OCI-LY7 (cell line): ENCODE data around the gene HUS1. TPM values are rescaled to one million over a fixed set of nuclear protein-coding genes. Genes with fewer than 3 reads are reported as not detected.
"Not testable (repeated sequence)": the region's sequence is repeated elsewhere in the genome, so short reads cannot be mapped to it uniquely, and the experiment has no call there.

ENCODE experiments used
- BruUV-seq: library from RNA; stranded (reverse); fragments of 400-500 nt; replicated peaks from 2 replicates; lab custom pipeline; 2021; lab: Mats Ljungman, UMichigan
- CTCF ChIA-PET: fragments of 300-600 bp; sonication (Branson Sonifier 250); formaldehyde crosslinking; loops from one replicate; lab custom pipeline; 2022; ENCODE audit warnings: antibody characterized with exemption; ENCODE audit not compliant: unreplicated experiment; lab: Charles Lee
- POLR2A ChIA-PET: fragments of 300-600 bp; sonication (Branson Sonifier 250); formaldehyde crosslinking; loops from one replicate; lab custom pipeline; 2022; ENCODE audit warnings: antibody characterized with exemption; lab: Charles Lee
- DNase-seq: peaks from one replicate; pipeline ENCODE4 v3.0.0-alpha.2; 2015; ENCODE audit warnings: low spot score
- H2AFZ ChIP-seq: fragments of 200-600 bp; sonication (generic), shearing (Covaris generic); 2 replicates; pipeline ENCODE4 v1.6.1; 2014; ENCODE audit warnings: mild to moderate bottlenecking, antibody characterized with exemption, low read length, moderate library complexity
- H3K27ac ChIP-seq: fragments of 200-600 bp; sonication (generic); 2 replicates; pipeline ENCODE4 v1.5.1; 2014; ENCODE audit warnings: mixed run types, low read depth, mild to moderate bottlenecking, moderate library complexity, low read length, inconsistent platforms; ENCODE audit not compliant: poor library complexity, severe bottlenecking
- H3K36me3 ChIP-seq: fragments of 200-600 bp; sonication (generic); 2 replicates; pipeline ENCODE4 v1.6.1; 2014; ENCODE audit warnings: mild to moderate bottlenecking, antibody characterized with exemption, low read length, moderate library complexity, mixed read lengths; ENCODE audit not compliant: insufficient read depth
- H3K4me1 ChIP-seq: fragments of 200-600 bp; sonication (generic); 2 replicates; pipeline ENCODE4 v1.5.1; 2014; ENCODE audit warnings: mild to moderate bottlenecking, low read length; ENCODE audit not compliant: insufficient read depth, poor library complexity, severe bottlenecking
- H3K4me2 ChIP-seq: fragments of 200-600 bp; sonication (generic); 2 replicates; pipeline ENCODE4 v1.6.1; 2014; ENCODE audit warnings: mild to moderate bottlenecking, low read length
- H3K4me3 ChIP-seq: fragments of 200-600 bp; sonication (generic); 2 replicates; pipeline ENCODE4 v1.5.1; 2014; ENCODE audit warnings: mild to moderate bottlenecking, low read depth, low read length; ENCODE audit not compliant: poor library complexity, severe bottlenecking
- H3K79me2 ChIP-seq: fragments of 200-600 bp; sonication (generic); 2 replicates; pipeline ENCODE4 v1.6.1; 2016; ENCODE audit warnings: low read depth, mild to moderate bottlenecking, low read length, moderate library complexity, mixed read lengths; ENCODE audit not compliant: insufficient read depth
- H3K9me2 ChIP-seq: fragments of 200-600 bp; sonication (generic); 2 replicates; pipeline ENCODE4 v1.6.1; 2016; ENCODE audit warnings: mild to moderate bottlenecking, low read length, mixed read lengths; ENCODE audit not compliant: insufficient read depth
- H3K9me3 ChIP-seq: fragments of 200-600 bp; sonication (generic); 2 replicates; pipeline ENCODE4 v1.6.1; 2014; ENCODE audit warnings: mild to moderate bottlenecking, mixed run types, low read length, mixed read lengths
- H4K20me1 ChIP-seq: fragments of 200-600 bp; sonication (generic); 2 replicates; pipeline ENCODE4 v1.6.1; 2014; ENCODE audit warnings: mild to moderate bottlenecking, antibody characterized with exemption, low read length, moderate library complexity, mixed read lengths; ENCODE audit not compliant: insufficient read depth
- EZH2phosphoT487 ChIP-seq: fragments of 200-600 bp; sonication (generic); IDR thresholded peaks from 2 replicates; pipeline ENCODE4 v1.6.1; 2018; ENCODE audit warnings: low read depth, borderline replicate concordance, mild to moderate bottlenecking, mixed run types, antibody characterized with exemption, low read length, moderate library complexity, mixed read lengths
- intact Hi-C: fragments of 100-400 bp; cut with micrococcal nuclease; formaldehyde crosslinking; loops from one replicate; pipeline ENCODE4 v1.10.0; 2022; ENCODE audit not compliant: unreplicated experiment
- total RNA-seq, 2 experiments: library from RNA; depleted of rRNA in 1 of 2; stranded (reverse); fragments of >200 nt in 1 of 2; shearing (Covaris generic) in 1 of 2; gene quantifications; 2 replicates each; pipeline ENCODE4 v1.2.3, GENCODE V29; 2014 to 2022
- TF ChIP-seq, protein P1 (sequence below): fragments of 200-600 bp; sonication (generic); conservative IDR thresholded peaks from 2 replicates; pipeline ENCODE4 v1.5.1; 2014; ENCODE audit warnings: mild to moderate bottlenecking, antibody characterized with exemption, low read length, moderate library complexity, mixed read lengths

The HUS1 gene
- total RNA-seq, 2 experiments from 2014 or later = 28.2 to 44.5 TPM

DNA sequence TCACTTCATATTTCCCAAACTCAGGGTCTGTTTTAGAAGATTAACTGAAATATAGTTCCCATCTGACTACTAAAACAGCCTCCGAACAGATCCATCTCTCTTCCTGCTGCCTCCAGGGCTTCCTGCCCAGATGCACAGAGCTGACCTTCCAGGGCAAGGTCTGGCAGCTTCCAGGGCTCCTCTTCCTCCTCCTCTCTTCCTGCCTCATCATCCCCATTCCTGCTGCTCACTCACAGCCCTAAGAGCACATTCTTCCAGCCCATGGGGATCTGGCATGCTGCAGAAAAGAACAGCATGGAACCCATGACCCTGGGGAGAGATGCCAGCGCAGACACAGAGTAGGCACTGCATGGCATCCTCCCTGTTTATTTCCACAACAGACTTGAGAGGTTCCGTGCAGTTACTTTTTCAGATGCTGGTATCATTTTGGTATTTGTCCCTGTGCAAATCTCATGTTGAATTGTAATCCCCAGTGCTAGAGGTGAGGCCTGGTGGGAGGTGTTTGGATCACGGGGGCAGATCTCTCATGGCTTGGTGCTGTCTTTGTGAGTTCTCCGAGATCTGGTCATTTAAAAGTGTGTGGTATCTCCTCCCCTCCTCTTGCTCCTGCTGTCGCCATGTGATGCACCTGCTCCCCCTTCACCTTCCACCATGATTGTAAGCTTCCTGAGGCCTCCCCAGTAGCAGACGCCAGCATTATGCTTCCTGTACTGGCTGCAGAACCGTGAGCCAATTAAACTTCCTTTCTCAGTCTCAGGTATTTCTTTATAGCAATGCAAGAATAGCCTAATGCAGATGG lies 35.5 kb downstream of the HUS1 start:
- CTCF ChIA-PET = interaction anchor here (0.8 to 1.6 kb wide), 3 partner anchors 25 to 167 kb away, joined by 3 to 9 read pairs (median 6); no protein-coding TSS in a partner anchor
- intact Hi-C loops = loop anchor here (2.0 kb wide), 1 partner anchor 211 kb away; no protein-coding TSS in a partner anchor

DNA sequence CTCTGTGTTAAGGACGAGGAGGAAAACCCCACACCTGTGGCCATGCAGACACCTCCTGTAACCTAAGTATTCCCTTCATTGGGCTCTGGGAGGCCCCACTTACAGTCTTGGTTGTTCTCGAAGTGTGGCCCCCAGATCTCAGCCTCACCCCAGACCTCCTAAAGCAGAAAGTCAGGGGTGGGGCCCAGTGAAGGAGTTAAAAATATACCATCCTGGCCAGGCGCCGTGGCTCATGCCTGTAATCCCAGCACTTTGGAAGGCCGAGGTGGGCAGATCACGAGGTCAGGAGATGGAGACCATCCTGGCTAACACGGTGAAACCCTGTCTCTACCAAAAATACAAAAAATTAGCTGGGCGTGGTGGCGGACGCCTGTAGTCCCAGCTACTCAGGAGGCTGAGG lies 36.8 kb downstream of the HUS1 start:
- H2AFZ ChIP-seq, CTCF ChIA-PET, intact Hi-C loops, H4K20me1 ChIP-seq, H3K36me3 ChIP-seq, H3K27ac ChIP-seq, H3K4me2 ChIP-seq, BruUV-seq, H3K9me3 ChIP-seq, H3K9me2 ChIP-seq, H3K79me2 ChIP-seq, H3K4me3 ChIP-seq, DNase-seq, POLR2A ChIA-PET: not testable (repeated sequence)
- peaks cover 20% of the 10 kb centered on the region for H3K4me1 ChIP-seq

More for the DNA sequence above, 35.5 kb downstream of the HUS1 start:
- Histone ChIP-seq H3K9me3 (no peaks in the 10 kb centered on the region), H4K20me1 (no peaks in the 10 kb centered on the region), H3K27ac (no peak overlapping the region), H3K79me2 (no peaks in the 10 kb centered on the region), H3K4me1 (peaks cover 8% of the 10 kb centered on the region), H3K4me3 (no peak overlapping the region), H3K9me2 (no peaks in the 10 kb centered on the region), H2AFZ (no peak overlapping the region), H3K36me3 (no peaks in the 10 kb centered on the region), H3K4me2 (no peak overlapping the region)
- TF ChIP-seq, protein P1, sequence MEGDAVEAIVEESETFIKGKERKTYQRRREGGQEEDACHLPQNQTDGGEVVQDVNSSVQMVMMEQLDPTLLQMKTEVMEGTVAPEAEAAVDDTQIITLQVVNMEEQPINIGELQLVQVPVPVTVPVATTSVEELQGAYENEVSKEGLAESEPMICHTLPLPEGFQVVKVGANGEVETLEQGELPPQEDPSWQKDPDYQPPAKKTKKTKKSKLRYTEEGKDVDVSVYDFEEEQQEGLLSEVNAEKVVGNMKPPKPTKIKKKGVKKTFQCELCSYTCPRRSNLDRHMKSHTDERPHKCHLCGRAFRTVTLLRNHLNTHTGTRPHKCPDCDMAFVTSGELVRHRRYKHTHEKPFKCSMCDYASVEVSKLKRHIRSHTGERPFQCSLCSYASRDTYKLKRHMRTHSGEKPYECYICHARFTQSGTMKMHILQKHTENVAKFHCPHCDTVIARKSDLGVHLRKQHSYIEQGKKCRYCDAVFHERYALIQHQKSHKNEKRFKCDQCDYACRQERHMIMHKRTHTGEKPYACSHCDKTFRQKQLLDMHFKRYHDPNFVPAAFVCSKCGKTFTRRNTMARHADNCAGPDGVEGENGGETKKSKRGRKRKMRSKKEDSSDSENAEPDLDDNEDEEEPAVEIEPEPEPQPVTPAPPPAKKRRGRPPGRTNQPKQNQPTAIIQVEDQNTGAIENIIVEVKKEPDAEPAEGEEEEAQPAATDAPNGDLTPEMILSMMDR = no peak
- no peak for TF ChIP-seq EZH2phosphoT487
- no peak for DNase-seq
- no TSS peak for BruUV-seq
- POLR2A ChIA-PET = interaction anchor here (1.5 to 1.8 kb wide), 2 partner anchors 27 to 45 kb away, joined by 3 to 4 read pairs; no protein-coding TSS in a partner anchor

DNA sequence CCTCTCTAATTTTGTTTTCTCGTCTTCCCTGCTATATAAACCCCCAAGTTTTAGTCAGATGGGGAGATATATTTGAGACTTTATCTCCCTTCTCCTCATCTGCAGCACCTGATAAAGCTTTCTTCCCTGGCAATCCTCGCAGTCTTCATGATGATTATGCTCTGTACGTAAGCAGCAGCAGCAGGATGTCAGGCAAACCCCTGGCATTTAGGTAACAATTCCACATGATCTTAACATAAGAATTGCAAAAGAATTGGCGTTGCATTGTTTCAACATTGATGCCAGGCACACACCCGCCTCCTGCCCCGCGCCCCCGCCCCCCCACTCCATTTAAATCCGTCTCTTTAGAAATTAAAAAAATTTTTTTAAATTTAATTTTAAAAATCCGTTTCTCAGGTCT lies 37.3 kb downstream of the HUS1 start:
- ChIA-PET POLR2A (interaction anchor here (1.1 kb wide), 1 partner anchor 36 kb away, joined by 3 read pairs; no protein-coding TSS in a partner anchor), CTCF (no interaction called here)
- no peaks in the 10 kb centered on the region for H3K9me2 ChIP-seq
- no peak for TF ChIP-seq EZH2phosphoT487
- TF ChIP-seq, protein P1 = no peak
- no TSS peak for BruUV-seq
- peaks cover 25% of the 10 kb centered on the region for H3K4me1 ChIP-seq
- H3K9me3 ChIP-seq = no peaks in the 10 kb centered on the region
- intact Hi-C loops = no loop called here
- H4K20me1 ChIP-seq = no peaks in the 10 kb centered on the region
- no peak overlapping the region for H3K27ac ChIP-seq
- no peaks in the 10 kb centered on the region for H3K79me2 ChIP-seq
- DNase-seq = no peak
- no peak overlapping the region for H2AFZ ChIP-seq
- H3K4me3 ChIP-seq = no peak overlapping the region
- no peaks in the 10 kb centered on the region for H3K36me3 ChIP-seq
- H3K4me2 ChIP-seq = no peak overlapping the region
